ENCODE data around the gene CD80. TPM values are rescaled to one million over a fixed set of nuclear protein-coding genes. Genes with fewer than 3 reads are reported as not detected.

The CD80 gene
- total and polyA plus RNA-seq, 2 of the 8 experiments (the other 6 are each of a cell fraction or from before 2014, with no cell fraction given): 0.11 TPM; not detected in 1

DNA sequence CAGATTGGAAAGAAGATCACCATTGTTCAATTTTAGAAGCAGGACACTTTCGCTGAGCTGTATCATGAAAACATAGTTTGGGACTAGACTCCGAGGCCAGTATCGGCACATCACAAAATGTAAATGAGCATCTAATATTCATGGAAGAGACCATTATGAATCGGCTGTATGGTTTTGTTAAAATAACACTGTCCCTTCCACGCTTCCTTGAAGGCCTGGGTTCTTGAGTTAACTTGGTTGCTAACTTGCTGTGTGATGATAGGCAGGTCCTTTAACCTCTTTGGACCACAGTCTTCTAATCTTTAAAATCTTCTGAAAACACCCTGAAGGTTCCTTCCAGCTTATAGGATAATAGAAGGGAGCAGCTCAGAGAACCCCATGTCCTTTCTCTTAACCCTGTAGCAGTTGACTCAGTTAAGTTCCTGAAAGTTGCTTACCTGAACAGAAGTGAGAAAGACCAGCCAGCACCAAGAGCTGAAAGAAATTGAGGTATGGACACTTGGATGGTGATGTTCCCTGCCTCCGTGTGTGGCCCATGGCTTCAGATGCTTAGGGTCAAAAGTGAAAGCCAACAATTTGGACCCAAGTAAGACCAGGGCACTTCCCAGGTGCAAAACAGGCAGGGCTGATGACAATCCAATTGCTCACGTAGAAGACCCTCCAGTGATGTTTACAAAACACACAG is 2.1 kb downstream of the CD80 start:
- H3K36me3 ChIP-seq (ENCODE audit: control insufficient read depth in 2 of 4, insufficient read depth in 4 of 4, low read length in 3 of 4): no peaks in the 10 kb centered on the region
- H4K8ac ChIP-seq (ENCODE audit: extremely low read depth, insufficient read depth, low read length): no peak overlapping the region
- no peaks in the 10 kb centered on the region for H3K23me2 ChIP-seq (ENCODE audit: low read depth, low read length)
- H3K23ac ChIP-seq (ENCODE audit: insufficient read length): no peak overlapping the region
- H3K4ac ChIP-seq (replicated peaks; ENCODE audit: insufficient read length, low read depth, low read length): no peak overlapping the region
- no peaks in the 10 kb centered on the region for H3K79me1 ChIP-seq (ENCODE audit: low read depth, low read length)
- H3K4me2 ChIP-seq (ENCODE audit: insufficient read depth in 1 of 2, low read depth in 2 of 2, low read length in 2 of 2): no peak overlapping the region
- H2BK5ac ChIP-seq (ENCODE audit: low read depth, low read length): no peak overlapping the region
- H3K27ac ChIP-seq (ENCODE audit: low read depth, low read length): no peak overlapping the region
- H3K9me3 ChIP-seq (ENCODE audit: insufficient read depth in 2 of 2, low read depth in 1 of 2, low read length in 1 of 2): no peaks in the 10 kb centered on the region
- no peaks in the 10 kb centered on the region for H3K79me2 ChIP-seq (ENCODE audit: control insufficient read depth in 1 of 2, insufficient read depth in 2 of 2, low read length in 2 of 2)
- H2BK12ac ChIP-seq (ENCODE audit: low read depth, low read length): no peak overlapping the region
- WGBS, 2 experiments (ENCODE audit: extremely low coverage in 1 of 2, insufficient coverage in 1 of 2, insufficient read length in 1 of 2, insufficient replicate concordance in 2 of 2, low coverage in 1 of 2, low lambda C conversion rate in 2 of 2, missing lambda C conversion rate in 1 of 2): 89% methylated on average over 7 of the region's 7 CpGs; no CpG with 5 or more reads in 1 of the 2 experiments
- H3K56ac ChIP-seq (replicated peaks; ENCODE audit: insufficient read length, low read depth, low read length): no peak overlapping the region
- DNase-seq (ENCODE audit: low read depth in 1 of 2, low spot score in 2 of 2) (no peak), FAIRE-seq (no peak)
- POLR2A ChIA-PET (ENCODE audit: partially characterized antibody): no interaction called here
- H3K9ac ChIP-seq (replicated peaks in 1 of 4; ENCODE audit: extremely low read depth in 1 of 4, low read depth in 3 of 4, low read length in 3 of 4): no peak overlapping the region
- no peak overlapping the region for H3K14ac ChIP-seq (ENCODE audit: insufficient read length)
- CTCF ChIA-PET (ENCODE audit: partially characterized antibody): interaction anchor here (1.3 kb wide), 1 partner anchor 105 kb away, joined by 4 read pairs; no protein-coding TSS in a partner anchor
- H2AFZ ChIP-seq (ENCODE audit: low read length): no peak overlapping the region; the same call in 1 of the 2 replicates
- H3K27me3 ChIP-seq (replicated peaks in 1 of 4; ENCODE audit: control insufficient read depth in 3 of 4, extremely low read depth in 1 of 4, insufficient read depth in 3 of 4, low read length in 3 of 4): no peaks in the 10 kb centered on the region
- H2BK120ac ChIP-seq (replicated peaks; ENCODE audit: low read depth, low read length): no peak overlapping the region
- H4K5ac ChIP-seq (ENCODE audit: insufficient read length, low read depth, low read length): no peak overlapping the region
- H3K4me1 ChIP-seq (replicated peaks in 1 of 4; ENCODE audit: control insufficient read depth in 3 of 4, insufficient read depth in 4 of 4, low read length in 3 of 4): peaks cover 0 to 3% (median under 1%) of the 10 kb centered on the region in 4 experiments; a peak in 2 of 7 replicates
- no peak overlapping the region for H2BK15ac ChIP-seq (ENCODE audit: low read length)
- no peak overlapping the region for H3K18ac ChIP-seq (ENCODE audit: extremely low read depth, low read length)
- no peak overlapping the region for H3K4me3 ChIP-seq (ENCODE audit: extremely low read depth in 1 of 4, insufficient read depth in 2 of 4, low read depth in 3 of 4, low read length in 4 of 4)
- H2BK20ac ChIP-seq (ENCODE audit: low read length): no peak overlapping the region
- H2AK5ac ChIP-seq (ENCODE audit: low read depth, low read length): no peak overlapping the region
- H4K20me1 ChIP-seq (replicated peaks in 1 of 2; ENCODE audit: control insufficient read depth in 1 of 2, insufficient read depth in 2 of 2, low read length in 2 of 2): no peaks in the 10 kb centered on the region
- H4K91ac ChIP-seq (replicated peaks; ENCODE audit: insufficient read length, low read length): no peak overlapping the region
